B cell (primary cell): ENCODE measurements around the gene AFF3. TPM values are rescaled to one million over a fixed set of nuclear protein-coding genes. Genes with fewer than 3 reads are reported as not detected.

ENCODE experiments used
- ATAC-seq: fragments of 200-7000 bp; cut with Tn5 transposase; one replicate; pipeline ENCODE4 v1.10.0; 2021; ENCODE audit warnings: low read depth, mild to moderate bottlenecking, moderate number of reproducible peaks, moderate library complexity
- CTCF ChIA-PET: fragments of 350-600 bp; sonication (Branson Sonifier 250); formaldehyde crosslinking; loops from one replicate; lab custom pipeline; 2021; ENCODE audit warnings: antibody characterized with exemption, inconsistent platforms; lab: Charles Lee
- POLR2A ChIA-PET: fragments of 350-600 bp; sonication (Branson Sonifier 250); formaldehyde crosslinking; loops from one replicate; lab custom pipeline; 2021; ENCODE audit warnings: antibody characterized with exemption; lab: Charles Lee
- DNase-seq: peaks from one replicate; pipeline ENCODE4 v3.0.0; 2013
- H2AFZ ChIP-seq: 2 replicates; pipeline ENCODE4 v1.6.1; 2012; ENCODE audit warnings: mild to moderate bottlenecking, low read depth, low read length; ENCODE audit not compliant: insufficient read depth, poor library complexity, severe bottlenecking
- H3K27ac ChIP-seq, 2 donors: 1 replicate in 1 of 2; 2 replicates in 1 of 2; pipeline ENCODE4 v1.5.1; 2012 to 2013; ENCODE audit warnings: low read length in 2 of 2, mild to moderate bottlenecking in 2 of 2, moderate library complexity in 1 of 2
- H3K27me3 ChIP-seq, 4 experiments: fragments of 200-600 bp in 1 of 4; sonication (generic) in 1 of 4; replicated peaks in 1 of 4; 1 replicate in 2 of 4; 2 replicates in 2 of 4; pipeline versions ENCODE4 v1.6.1 to v1.7.0; 2013 to 2016; ENCODE audit warnings: low read length in 3 of 4, mild to moderate bottlenecking in 2 of 4, mixed read lengths in 1 of 4, moderate library complexity in 1 of 4; ENCODE audit not compliant: insufficient read depth in 4 of 4, control insufficient read depth in 3 of 4; ENCODE audit errors: control extremely low read depth in 1 of 4
- H3K36me3 ChIP-seq, 2 experiments: replicated peaks in 1 of 2; 1 replicate in 1 of 2; 2 replicates in 1 of 2; pipeline versions ENCODE4 v1.6.1 to v1.7.1; 2013; ENCODE audit warnings: low read length in 1 of 2; ENCODE audit not compliant: insufficient read depth in 2 of 2, control insufficient read depth in 1 of 2; ENCODE audit errors: control extremely low read depth in 1 of 2, extremely low read depth in 1 of 2
- H3K4me1 ChIP-seq, 2 donors: fragments of 200-600 bp in 1 of 2; sonication (generic) in 1 of 2; 1 replicate in 1 of 2; 2 replicates in 1 of 2; pipeline versions ENCODE4 v1.5.1 to v1.6.1; 2013 to 2017; ENCODE audit warnings: low read length in 2 of 2; ENCODE audit not compliant: control insufficient read depth in 2 of 2, insufficient read depth in 2 of 2
- H3K4me2 ChIP-seq: replicated peaks from 2 replicates; pipeline ENCODE3; 2012; ENCODE audit warnings: mild to moderate bottlenecking, low read depth, low read length; ENCODE audit not compliant: poor library complexity, severe bottlenecking
- H3K4me3 ChIP-seq, 5 experiments: fragments of 200-600 bp in 1 of 5; sonication (generic) in 1 of 5; 1 replicate in 3 of 5; 2 replicates in 2 of 5; pipeline versions ENCODE4 v1.5.1 to v1.7.0; 2011 to 2016; ENCODE audit warnings: low read length in 4 of 5, mild to moderate bottlenecking in 4 of 5, low read depth in 2 of 5, control low read depth in 1 of 5, moderate library complexity in 1 of 5; ENCODE audit not compliant: insufficient read depth in 1 of 5; ENCODE audit errors: control extremely low read depth in 1 of 5, extremely low read depth in 1 of 5
- H3K79me2 ChIP-seq: fragments of 200-600 bp; sonication (generic); one replicate; pipeline ENCODE4 v1.6.0; 2016; ENCODE audit warnings: low read length; ENCODE audit not compliant: control insufficient read depth, insufficient read depth
- H3K9ac ChIP-seq: fragments of 200-600 bp; sonication (generic); 2 replicates; pipeline ENCODE4 v1.6.1; 2017; ENCODE audit warnings: mild to moderate bottlenecking, low read length, moderate library complexity
- H3K9me3 ChIP-seq, 3 donors: one replicate each; pipeline versions ENCODE4 v1.6.1 to v1.7.1; 2013; ENCODE audit warnings: low read length in 2 of 3; ENCODE audit not compliant: control insufficient read depth in 2 of 3, insufficient read depth in 1 of 3; ENCODE audit errors: control extremely low read depth in 1 of 3
- H4K20me1 ChIP-seq: 2 replicates; pipeline ENCODE4 v1.6.0; 2012; ENCODE audit warnings: mild to moderate bottlenecking, low read length; ENCODE audit not compliant: insufficient read depth, control insufficient read depth, poor library complexity, severe bottlenecking
- H3K27ac Mint-ChIP-seq: one replicate; pipeline ENCODE4 v1.8.0; 2021; ENCODE audit warnings: mixed read lengths
- H3K27me3 Mint-ChIP-seq: one replicate; pipeline ENCODE4 v1.8.0; 2021; ENCODE audit warnings: mixed read lengths
- H3K4me1 Mint-ChIP-seq: one replicate; pipeline ENCODE4 v1.8.0; 2021; ENCODE audit warnings: mixed read lengths
- H3K4me3 Mint-ChIP-seq: one replicate; pipeline ENCODE4 v1.8.0; 2021; ENCODE audit warnings: mixed read lengths
- H3K9me3 Mint-ChIP-seq: one replicate; pipeline ENCODE4 v1.8.0; 2022; ENCODE audit warnings: mixed read lengths; ENCODE audit not compliant: insufficient read depth
- EZH2 ChIP-seq: IDR thresholded peaks from 2 replicates; pipeline ENCODE4 v1.6.1; 2012; ENCODE audit warnings: borderline replicate concordance, low read depth, mild to moderate bottlenecking, moderate library complexity, low read length; ENCODE audit not compliant: insufficient read depth, poor library complexity, severe bottlenecking
- WGBS: methylation state at CpG from one replicate; pipeline ENCODE4 v1.1.5; 2013; ENCODE audit warnings: missing lambda C conversion rate; ENCODE audit not compliant: insufficient coverage; 5-methylcytosine and 5-hydroxymethylcytosine counted together
- intact Hi-C: fragments of 100-400 bp; cut with micrococcal nuclease; formaldehyde crosslinking; loops from one replicate; pipeline ENCODE4 v1.10.0; 2022
- polyA plus RNA-seq: library from polyadenylated mRNA; depleted of rRNA; stranded (reverse); fragments of >200 nt; gene quantifications from 2 replicates; pipeline ENCODE4 v1.2.3, GENCODE V29; 2012
- total RNA-seq, 2 donors: library from RNA; stranded (reverse); fragments of 120-200 nt in 1 of 2; gene quantifications; 1 replicate in 1 of 2; 2 replicates in 1 of 2; pipeline versions ENCODE4 v1.2.3 to v1.2.4, GENCODE V29; 2013 to 2022
- TF ChIP-seq, protein P1 (sequence below): fragments of 200-600 bp; IDR thresholded peaks from one replicate; pipeline ENCODE4 v1.8.0; 2022; ENCODE audit warnings: antibody characterized with exemption, mild to moderate bottlenecking

Gene AFF3
- total and polyA plus RNA-seq, 2 donors (not counting 1 experiment from before 2014, with no cell fraction given), result 117 to 830 TPM

- POLR2A ChIA-PET, result no interaction called here
- H3K4me3 ChIP-seq, result no peak overlapping the region
- no peak overlapping the region for H3K27ac Mint-ChIP-seq
- CTCF ChIA-PET, result no interaction called here
- no peak overlapping the region for H3K4me2 ChIP-seq
- peaks cover 12 to 36% of the 10 kb centered on the region in 2 experiments for H3K36me3 ChIP-seq
- no peak overlapping the region for H3K4me3 Mint-ChIP-seq
- ATAC-seq (no peak), DNase-seq (no peak)
- no peak overlapping the region for H3K27ac ChIP-seq
- H3K27me3 ChIP-seq, result no peaks in the 10 kb centered on the region
- H3K9me3 Mint-ChIP-seq, result no peaks in the 10 kb centered on the region
- peaks cover 40% of the 10 kb centered on the region for H4K20me1 ChIP-seq
- peaks cover 74% of the 10 kb centered on the region for H3K79me2 ChIP-seq
- no peak overlapping the region for H3K9ac ChIP-seq
- no peak overlapping the region for H2AFZ ChIP-seq
- H3K4me1 Mint-ChIP-seq, result no peaks in the 10 kb centered on the region
- H3K4me1 ChIP-seq, result no peaks in the 10 kb centered on the region
- H3K9me3 ChIP-seq, result no peaks in the 10 kb centered on the region
- H3K27me3 Mint-ChIP-seq, result no peaks in the 10 kb centered on the region
- no peak for TF ChIP-seq EZH2
- TF ChIP-seq, protein P1, sequence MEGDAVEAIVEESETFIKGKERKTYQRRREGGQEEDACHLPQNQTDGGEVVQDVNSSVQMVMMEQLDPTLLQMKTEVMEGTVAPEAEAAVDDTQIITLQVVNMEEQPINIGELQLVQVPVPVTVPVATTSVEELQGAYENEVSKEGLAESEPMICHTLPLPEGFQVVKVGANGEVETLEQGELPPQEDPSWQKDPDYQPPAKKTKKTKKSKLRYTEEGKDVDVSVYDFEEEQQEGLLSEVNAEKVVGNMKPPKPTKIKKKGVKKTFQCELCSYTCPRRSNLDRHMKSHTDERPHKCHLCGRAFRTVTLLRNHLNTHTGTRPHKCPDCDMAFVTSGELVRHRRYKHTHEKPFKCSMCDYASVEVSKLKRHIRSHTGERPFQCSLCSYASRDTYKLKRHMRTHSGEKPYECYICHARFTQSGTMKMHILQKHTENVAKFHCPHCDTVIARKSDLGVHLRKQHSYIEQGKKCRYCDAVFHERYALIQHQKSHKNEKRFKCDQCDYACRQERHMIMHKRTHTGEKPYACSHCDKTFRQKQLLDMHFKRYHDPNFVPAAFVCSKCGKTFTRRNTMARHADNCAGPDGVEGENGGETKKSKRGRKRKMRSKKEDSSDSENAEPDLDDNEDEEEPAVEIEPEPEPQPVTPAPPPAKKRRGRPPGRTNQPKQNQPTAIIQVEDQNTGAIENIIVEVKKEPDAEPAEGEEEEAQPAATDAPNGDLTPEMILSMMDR, result no peak
- intact Hi-C loops, result no loop called here
- WGBS, result 100% methylated on average over 3 of the region's 3 CpGs
Observed at GRCh38 chr2:99821039-99821438, 321.4 kb downstream of the AFF3 start.

DNA sequence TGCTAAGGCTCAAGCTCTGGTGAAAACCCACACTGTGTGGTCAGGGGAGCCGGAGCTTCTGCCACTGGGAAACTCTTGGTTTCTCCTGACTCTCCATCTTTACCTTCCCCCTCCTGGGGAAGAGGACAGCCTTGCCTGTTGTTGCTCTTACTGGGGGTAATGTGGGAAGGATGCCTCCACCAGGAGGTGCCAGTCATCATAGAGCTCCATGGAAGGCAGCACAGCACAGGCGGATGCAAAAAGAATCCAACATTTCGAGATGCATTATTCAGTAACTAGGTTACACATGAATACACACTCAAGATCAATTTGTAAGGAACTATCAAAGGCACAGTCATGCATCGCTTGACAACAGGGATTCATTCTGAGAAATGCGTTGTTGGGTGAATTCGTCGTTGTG lies 322.6 kb downstream of the AFF3 start:
- Histone ChIP-seq H2AFZ (no peak overlapping the region), H3K27me3 (no peaks in the 10 kb centered on the region), H3K27ac (no peak overlapping the region), H3K36me3 (peaks cover 9 to 40% of the 10 kb centered on the region in 2 experiments), H3K4me1 (no peaks in the 10 kb centered on the region), H3K9ac (no peak overlapping the region), H3K4me3 (no peak overlapping the region), H3K9me3 (no peaks in the 10 kb centered on the region), H3K79me2 (peaks cover 78% of the 10 kb centered on the region), H3K4me2 (no peak overlapping the region), H4K20me1 (peaks cover 44% of the 10 kb centered on the region)
- H3K9me3 Mint-ChIP-seq, result no peaks in the 10 kb centered on the region
- TF ChIP-seq EZH2, result no peak
- TF ChIP-seq, protein P1, result no peak
- 95% methylated on average over 4 of the region's 7 CpGs for WGBS
- intact Hi-C loops, result no loop called here
- H3K27ac Mint-ChIP-seq, result no peak overlapping the region
- no peaks in the 10 kb centered on the region for H3K4me1 Mint-ChIP-seq
- ChIA-PET POLR2A (no interaction called here), CTCF (interaction anchor here (0.7 to 2.2 kb wide), 3 partner anchors 422 to 443 kb away, joined by 3 to 12 read pairs (median 6); no protein-coding TSS in a partner anchor)
- ATAC-seq (no peak), DNase-seq (no peak)
- H3K27me3 Mint-ChIP-seq, result no peaks in the 10 kb centered on the region
- H3K4me3 Mint-ChIP-seq, result no peak overlapping the region
